Endothelial cell of umbilical vein (primary cell): ENCODE data around the gene ERBB4. TPM values are rescaled to one million over a fixed set of nuclear protein-coding genes. Genes with fewer than 3 reads are reported as not detected.

Experiments used
- BruUV-seq: library from RNA; stranded (reverse); fragments of 400-500 nt; replicated peaks from 2 replicates; lab custom pipeline; 2021; lab: Mats Ljungman, UMichigan
- CTCF ChIA-PET: fragments of 300-600, 350-600 bp; sonication (Branson Sonifier 250); formaldehyde crosslinking; loops from one replicate; lab custom pipeline; 2021; ENCODE audit warnings: antibody characterized with exemption, inconsistent platforms; lab: Charles Lee
- POLR2A ChIA-PET: fragments of 300-600, 350-600 bp; sonication (Branson Sonifier 250); formaldehyde crosslinking; loops from one replicate; lab custom pipeline; 2021; ENCODE audit warnings: antibody characterized with exemption, inconsistent platforms; lab: Charles Lee
- DNase-seq: peaks from one replicate; pipeline ENCODE4 v3.0.0-alpha.2; 2011; ENCODE audit warnings: low read depth, low spot score
- FAIRE-seq: peaks from 2 replicates; lab custom pipeline; 2011; peaks lifted over from hg19 to GRCh38; lab: Jason Lieb, UNC
- H2AFZ ChIP-seq: 2 replicates; pipeline ENCODE4 v1.6.0; 2012; ENCODE audit warnings: low read depth, low read length, control low read depth, inconsistent platforms
- H3K27ac ChIP-seq: 2 replicates; pipeline ENCODE4 v1.5.1; 2011; ENCODE audit warnings: low read depth, mild to moderate bottlenecking, control low read depth, low read length, moderate library complexity; ENCODE audit not compliant: insufficient read depth
- H3K27me3 ChIP-seq, 2 experiments: 2 replicates each; pipeline versions ENCODE4 v1.6.0 to v1.6.1; 2011; ENCODE audit warnings: low read length in 2 of 2, mixed read lengths in 1 of 2; ENCODE audit not compliant: control insufficient read depth in 2 of 2, insufficient read depth in 2 of 2
- H3K36me3 ChIP-seq, 2 experiments: 2 replicates in 1 of 2; 3 replicates in 1 of 2; pipeline ENCODE4 v1.5.1; 2011; ENCODE audit warnings: low read length in 2 of 2, mild to moderate bottlenecking in 1 of 2, moderate library complexity in 1 of 2; ENCODE audit not compliant: control insufficient read depth in 2 of 2, insufficient read depth in 2 of 2; ENCODE audit errors: extremely low read depth in 1 of 2
- H3K4me1 ChIP-seq: 3 replicates; pipeline ENCODE4 v1.5.1; 2011; ENCODE audit warnings: mild to moderate bottlenecking, low read length; ENCODE audit not compliant: control insufficient read depth, insufficient read depth; ENCODE audit errors: extremely low read depth
- H3K4me2 ChIP-seq: 2 replicates; pipeline ENCODE4 v1.6.1; 2011; ENCODE audit warnings: low read length, control low read depth, mixed read lengths; ENCODE audit not compliant: insufficient read depth
- H3K4me3 ChIP-seq, 3 experiments: fragments of 200-600 bp in 1 of 3; sonication (generic), shearing (Covaris generic) in 1 of 3; replicated peaks in 1 of 3; 2 replicates each; pipeline ENCODE4 v1.5.1; 2011 to 2016; ENCODE audit warnings: control low read depth in 3 of 3, low read length in 3 of 3, mild to moderate bottlenecking in 2 of 3, inconsistent platforms in 1 of 3, low read depth in 1 of 3, moderate library complexity in 1 of 3; ENCODE audit not compliant: insufficient read depth in 1 of 3
- H3K79me2 ChIP-seq: 2 replicates; pipeline ENCODE4 v1.6.0; 2012; ENCODE audit warnings: low read length, inconsistent platforms; ENCODE audit not compliant: control insufficient read depth, insufficient read depth
- H3K9ac ChIP-seq: replicated peaks from 2 replicates; pipeline ENCODE3; 2011; ENCODE audit warnings: low read length, control low read depth; ENCODE audit not compliant: insufficient read depth; ENCODE audit errors: extremely low read depth
- H3K9me1 ChIP-seq: replicated peaks from 3 replicates; pipeline ENCODE4 v1.6.0; 2011; ENCODE audit warnings: mild to moderate bottlenecking, low read length; ENCODE audit not compliant: control insufficient read depth, insufficient read depth; ENCODE audit errors: extremely low read depth
- H3K9me3 ChIP-seq: replicated peaks from 2 replicates; pipeline ENCODE4 v1.5.1; 2012; ENCODE audit warnings: low read length, inconsistent platforms; ENCODE audit not compliant: control insufficient read depth, insufficient read depth
- H4K20me1 ChIP-seq: replicated peaks from 2 replicates; pipeline ENCODE3; 2011; ENCODE audit warnings: mild to moderate bottlenecking, low read length; ENCODE audit not compliant: control insufficient read depth, insufficient read depth; ENCODE audit errors: extremely low read depth
- CTCF ChIP-seq, 2 donors: IDR thresholded peaks; 1 replicate in 1 of 2; 2 replicates in 1 of 2; pipeline ENCODE4 v1.5.1; 2011; ENCODE audit warnings: low read length in 2 of 2, mild to moderate bottlenecking in 2 of 2, moderate library complexity in 2 of 2, control low read depth in 1 of 2, inconsistent platforms in 1 of 2, low read depth in 1 of 2; ENCODE audit not compliant: insufficient read depth in 1 of 2; ENCODE audit errors: extremely low read depth in 1 of 2
- EZH2 ChIP-seq: IDR thresholded peaks from 2 replicates; pipeline ENCODE4 v1.6.1; 2012; ENCODE audit warnings: borderline replicate concordance, low read depth, mild to moderate bottlenecking, moderate library complexity, low read length, inconsistent platforms; ENCODE audit not compliant: severe bottlenecking
- FOS ChIP-seq: IDR thresholded peaks from 2 replicates; pipeline ENCODE4 v1.6.1; 2011; ENCODE audit warnings: mild to moderate bottlenecking, low read length, moderate library complexity, borderline replicate concordance; ENCODE audit not compliant: insufficient read depth
- JUN ChIP-seq: IDR thresholded peaks from 2 replicates; pipeline ENCODE4 v1.6.1; 2011; ENCODE audit warnings: borderline replicate concordance, low read depth; ENCODE audit not compliant: insufficient read length, insufficient read depth
- MAX ChIP-seq: IDR thresholded peaks from 2 replicates; pipeline ENCODE4 v1.6.1; 2011; ENCODE audit not compliant: insufficient read depth, insufficient read length
- MYC ChIP-seq: IDR thresholded peaks from one replicate; pipeline ENCODE4 v1.6.1; 2011; ENCODE audit warnings: mild to moderate bottlenecking, low read depth, low read length
- POLR2AphosphoS5 ChIP-seq: IDR thresholded peaks from 2 replicates; pipeline ENCODE4 v1.6.1; 2012; ENCODE audit warnings: low read depth, mild to moderate bottlenecking, control low read depth, low read length, moderate library complexity; ENCODE audit not compliant: insufficient read depth
- dilution Hi-C: fragments of 300-500 bp; cut with MboI; formaldehyde crosslinking; loops from one replicate; pipeline ENCODE4 v1.15.0; 2019; ENCODE audit warnings: low sequenced_read_pairs; ENCODE audit not compliant: extremely low pct_ligation_motif_present
- intact Hi-C: fragments of 100-400 bp; cut with micrococcal nuclease; formaldehyde crosslinking; loops from one replicate; pipeline ENCODE4 v1.10.0; 2022
- polyA plus RNA-seq, 4 experiments: library from polyadenylated mRNA; depleted of rRNA in 3 of 4; stranded (reverse) in 3 of 4; unstranded in 1 of 4; fragments of >200 nt; gene quantifications; 2 replicates each; pipeline versions ENCODE4 v1.2.1 to v1.2.3, GENCODE V29; 2011 to 2012; ENCODE audit warnings: missing spikeins in 1 of 4
- total RNA-seq: library from RNA; stranded (reverse); gene quantifications from 2 replicates; pipeline ENCODE4 v1.2.3, GENCODE V29; 2021

ERBB4 gene
- total and polyA plus RNA-seq, 2 donors (not counting 3 experiments of a cell fraction or from before 2014, with no cell fraction given) = 0.01 to 0.27 TPM

- Histone ChIP-seq H3K9me3 (peaks cover 2% of the 10 kb centered on the region), H3K27me3 (no peaks in the 10 kb centered on the region), H3K9ac (no peak overlapping the region), H3K4me3 (no peak overlapping the region), H3K4me1 (no peaks in the 10 kb centered on the region), H3K27ac (no peak overlapping the region), H3K36me3 (no peaks in the 10 kb centered on the region), H2AFZ (no peak overlapping the region), H4K20me1 (no peaks in the 10 kb centered on the region), H3K4me2 (no peak overlapping the region), H3K9me1 (no peaks in the 10 kb centered on the region), H3K79me2 (no peaks in the 10 kb centered on the region)
- dilution Hi-C loops = no loop called here
- ChIA-PET POLR2A (no interaction called here), CTCF (no interaction called here)
- no TSS peak for BruUV-seq
- DNase-seq (no peak), FAIRE-seq (no peak)
- intact Hi-C loops = no loop called here
- no peak for TF ChIP-seq MYC
Observed at GRCh38 chr2:211568439-211568838, 970.2 kb downstream of the ERBB4 start.

- ChIA-PET CTCF (no interaction called here), POLR2A (no interaction called here)
- no peak overlapping the region for H2AFZ ChIP-seq
- no peak overlapping the region for H3K9ac ChIP-seq
- TF ChIP-seq JUN = no peak
- TF ChIP-seq MAX = no peak
- TF ChIP-seq FOS = no peak
- no peak for TF ChIP-seq CTCF (IDR thresholded peaks at IDR 0.05; ENCODE audit: extremely low read depth in 1 of 2, insufficient read depth in 1 of 2, low read depth in 1 of 2, low read length in 2 of 2)
- TF ChIP-seq POLR2AphosphoS5 = no peak
- no peak for TF ChIP-seq MYC
- TF ChIP-seq EZH2 = no peak
- H3K9me3 ChIP-seq = peaks cover 2% of the 10 kb centered on the region
- dilution Hi-C loops (no loop called here), intact Hi-C loops (no loop called here)
- BruUV-seq = no TSS peak
- no peaks in the 10 kb centered on the region for H3K79me2 ChIP-seq
- DNase-seq = no peak
- no peak overlapping the region for H3K4me2 ChIP-seq
- no peaks in the 10 kb centered on the region for H4K20me1 ChIP-seq
- H3K36me3 ChIP-seq = no peaks in the 10 kb centered on the region
- H3K27ac ChIP-seq = no peak overlapping the region
- no peak overlapping the region for H3K4me3 ChIP-seq
- no peak for FAIRE-seq
- H3K9me1 ChIP-seq = no peaks in the 10 kb centered on the region
- H3K4me1 ChIP-seq = no peaks in the 10 kb centered on the region
- no peaks in the 10 kb centered on the region for H3K27me3 ChIP-seq
Observed at GRCh38 chr2:211564441-211564840, 974.2 kb downstream of the ERBB4 start.
